Fibroblast of upper back skin (primary cell): ENCODE results near the gene BEST4.
"Not testable (repeated sequence)": the region's sequence is repeated elsewhere in the genome, so short reads cannot be mapped to it uniquely, and the experiment has no call there.

Source experiments
- DNase-seq: peaks from one replicate; pipeline ENCODE4 v3.0.0-alpha.2; 2013

BEST4 gene

GRCh38 chr1:44776730-44777068 is 11.3 kb downstream of the BEST4 start:
- no peak for DNase-seq

GRCh38 chr1:44775930-44776729 is 11.8 kb downstream of the BEST4 start:
- DNase-seq: no peak

- DNase-seq: peak; percentile 95
These were observed 12.7 kb downstream of the BEST4 start, which contains the start of gene RPS8 for GRCh38 chr1:44775078-44775929. RPS8 (plus strand) TSS chr1:44775540; CDS start chr1:44775597, 57 bp downstream.

- DNase-seq: not testable (repeated sequence)
These were observed 21.5 kb downstream of the BEST4 start for GRCh38 chr1:44766421-44766820.

- DNase-seq: no peak
These were observed 27.1 kb downstream of the BEST4 start for GRCh38 chr1:44760876-44761275.

GRCh38 chr1:44759077-44759476 is 28.9 kb downstream of the BEST4 start:
- no peak for DNase-seq

- DNase-seq: no peak
These were observed 30.6 kb downstream of the BEST4 start for GRCh38 chr1:44757420-44757819.

- DNase-seq: no peak
These were observed 40.1 kb downstream of the BEST4 start for GRCh38 chr1:44747878-44748277.

- DNase-seq: no peak
These were observed 44.8 kb downstream of the BEST4 start for GRCh38 chr1:44743211-44743610.

- DNase-seq: no peak
These were observed 47.8 kb downstream of the BEST4 start for GRCh38 chr1:44740179-44740617.

GRCh38 chr1:44739307-44740178 is 48.4 kb downstream of the BEST4 start, which contains the start of gene KIF2C:
KIF2C (plus strand) TSS chr1:44739837; CDS start chr1:44739933, 96 bp downstream.
- DNase-seq: peak; percentile 98

GRCh38 chr1:44738953-44739306 is 49.0 kb downstream of the BEST4 start:
- DNase-seq: not testable (repeated sequence)

- no peak for DNase-seq
These were observed 52.0 kb downstream of the BEST4 start for GRCh38 chr1:44735992-44736391.

- no peak for DNase-seq
These were observed 54.2 kb downstream of the BEST4 start for GRCh38 chr1:44733784-44734183.
